ENCODE results near the gene EHBP1L1. TPM values are rescaled to one million over a fixed set of nuclear protein-coding genes. Genes with fewer than 3 reads are reported as not detected.

EHBP1L1 gene
- total RNA-seq, 2 donors from 2014 or later: 126 to 167 TPM

- Mint-ChIP-seq H3K27me3 (no peaks in the 10 kb centered on the region), H3K4me1 (peaks cover 8% of the 10 kb centered on the region), H3K36me3 (ENCODE audit: low read depth) (peaks cover 74% of the 10 kb centered on the region), H3K9me3 (no peaks in the 10 kb centered on the region), H3K27ac (peak overlapping the region; percentile 84), H3K4me3 (peak overlapping the region; percentile 97)
- ATAC-seq (replicated peaks): no peak
Observed at GRCh38 chr11:65640483-65641296, 64.8 kb downstream of the EHBP1L1 start.

- Mint-ChIP-seq H3K27ac (peak overlapping the region; percentile 59), H3K36me3 (ENCODE audit: low read depth) (peaks cover 78% of the 10 kb centered on the region), H3K9me3 (no peaks in the 10 kb centered on the region), H3K4me3 (peak overlapping the region; percentile 97), H3K27me3 (no peaks in the 10 kb centered on the region), H3K4me1 (peaks cover 8% of the 10 kb centered on the region)
- ATAC-seq (replicated peaks): no peak
Observed at GRCh38 chr11:65641297-65642013, 65.6 kb downstream of the EHBP1L1 start.

Other genes with a start within 250 kb of the EHBP1L1 start
- gene DPF2, start 242.2 kb upstream of the EHBP1L1 start, total RNA-seq: 10 to 100 TPM; 66.0 to 89.5 TPM
- 1 to 10 TPM in 1 of 2 donors, under 1 TPM in 1; 0.95 to 1.5 TPM for gene TIGD3, start 221.3 kb upstream of the EHBP1L1 start, total RNA-seq
- 10 to 100 TPM; 18.0 to 20.1 TPM for gene SLC25A45, start 193.4 kb upstream of the EHBP1L1 start, total RNA-seq
- gene FRMD8, start 189.4 kb upstream of the EHBP1L1 start, total RNA-seq: 10 to 100 TPM; 49.6 to 52.1 TPM
- gene NEAT1, start 153.3 kb upstream of the EHBP1L1 start, total RNA-seq: 1,000 to 10,000 TPM in 1 of 2 donors, 100 to 1,000 TPM in 1; 823 to 2,912 TPM
- gene MALAT1, start 77.0 kb upstream of the EHBP1L1 start, total RNA-seq: over 10,000 TPM in 1 of 2 donors, 1,000 to 10,000 TPM in 1; 5,547 to 22,796 TPM
- gene SCYL1, start 51.0 kb upstream of the EHBP1L1 start, total RNA-seq: 10 to 100 TPM; 80.4 to 86.8 TPM
- 100 to 1,000 TPM in 1 of 2 donors, 10 to 100 TPM in 1; 54.3 to 124 TPM for gene LTBP3, start 17.7 kb upstream of the EHBP1L1 start, total RNA-seq
- 10 to 100 TPM; 30.3 to 49.4 TPM for gene ZNRD2, start 5.6 kb upstream of the EHBP1L1 start, total RNA-seq
- 10 to 100 TPM; 39.0 to 42.2 TPM for gene FAM89B, start 3.5 kb upstream of the EHBP1L1 start, total RNA-seq
- under 1 TPM; 0.52 to 0.79 TPM for gene KCNK7, start 19.7 kb downstream of the EHBP1L1 start, total RNA-seq
- 10 to 100 TPM; 64.9 to 83.2 TPM for gene MAP3K11, start 38.2 kb downstream of the EHBP1L1 start, total RNA-seq
- 10 to 100 TPM; 20.8 to 39.1 TPM for gene PCNX3, start 39.7 kb downstream of the EHBP1L1 start, total RNA-seq
- gene SIPA1, start 62.0 kb downstream of the EHBP1L1 start, total RNA-seq: 100 to 1,000 TPM; 135 to 144 TPM
- gene RELA, start 86.9 kb downstream of the EHBP1L1 start, total RNA-seq: 100 to 1,000 TPM in 1 of 2 donors, 10 to 100 TPM in 1; 82.5 to 150 TPM
- 10 to 100 TPM; 75.6 to 88.8 TPM for gene KAT5, start 136.2 kb downstream of the EHBP1L1 start, total RNA-seq
- 10 to 100 TPM; 57.4 to 92.9 TPM for gene RNASEH2C, start 144.7 kb downstream of the EHBP1L1 start, total RNA-seq
- gene AP5B1, start 204.9 kb downstream of the EHBP1L1 start, total RNA-seq: 10 to 100 TPM; 17.2 to 21.9 TPM
- under 1 TPM in 1 of 2 donors, not detected in 1; 0.98 TPM for gene OVOL1, start 211.0 kb downstream of the EHBP1L1 start, total RNA-seq